Measurements from ENCODE around the gene DTNBP1.

- TF ChIP-seq, protein P1, sequence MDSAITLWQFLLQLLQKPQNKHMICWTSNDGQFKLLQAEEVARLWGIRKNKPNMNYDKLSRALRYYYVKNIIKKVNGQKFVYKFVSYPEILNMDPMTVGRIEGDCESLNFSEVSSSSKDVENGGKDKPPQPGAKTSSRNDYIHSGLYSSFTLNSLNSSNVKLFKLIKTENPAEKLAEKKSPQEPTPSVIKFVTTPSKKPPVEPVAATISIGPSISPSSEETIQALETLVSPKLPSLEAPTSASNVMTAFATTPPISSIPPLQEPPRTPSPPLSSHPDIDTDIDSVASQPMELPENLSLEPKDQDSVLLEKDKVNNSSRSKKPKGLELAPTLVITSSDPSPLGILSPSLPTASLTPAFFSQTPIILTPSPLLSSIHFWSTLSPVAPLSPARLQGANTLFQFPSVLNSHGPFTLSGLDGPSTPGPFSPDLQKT (IDR thresholded peaks at IDR 0.05; ENCODE audit: borderline replicate concordance, low read depth, low read length): no peak
- TF ChIP-seq, protein P2, sequence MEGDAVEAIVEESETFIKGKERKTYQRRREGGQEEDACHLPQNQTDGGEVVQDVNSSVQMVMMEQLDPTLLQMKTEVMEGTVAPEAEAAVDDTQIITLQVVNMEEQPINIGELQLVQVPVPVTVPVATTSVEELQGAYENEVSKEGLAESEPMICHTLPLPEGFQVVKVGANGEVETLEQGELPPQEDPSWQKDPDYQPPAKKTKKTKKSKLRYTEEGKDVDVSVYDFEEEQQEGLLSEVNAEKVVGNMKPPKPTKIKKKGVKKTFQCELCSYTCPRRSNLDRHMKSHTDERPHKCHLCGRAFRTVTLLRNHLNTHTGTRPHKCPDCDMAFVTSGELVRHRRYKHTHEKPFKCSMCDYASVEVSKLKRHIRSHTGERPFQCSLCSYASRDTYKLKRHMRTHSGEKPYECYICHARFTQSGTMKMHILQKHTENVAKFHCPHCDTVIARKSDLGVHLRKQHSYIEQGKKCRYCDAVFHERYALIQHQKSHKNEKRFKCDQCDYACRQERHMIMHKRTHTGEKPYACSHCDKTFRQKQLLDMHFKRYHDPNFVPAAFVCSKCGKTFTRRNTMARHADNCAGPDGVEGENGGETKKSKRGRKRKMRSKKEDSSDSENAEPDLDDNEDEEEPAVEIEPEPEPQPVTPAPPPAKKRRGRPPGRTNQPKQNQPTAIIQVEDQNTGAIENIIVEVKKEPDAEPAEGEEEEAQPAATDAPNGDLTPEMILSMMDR (tag by site-specific recombination; IDR thresholded peaks at IDR 0.05): no peak
These were observed 140.8 kb downstream of the DTNBP1 start for GRCh38 chr6:15522026-15522425.

All from HEK293 (cell line).